ENCODE data around the gene RNF114. TPM values are rescaled to one million over a fixed set of nuclear protein-coding genes. Genes with fewer than 3 reads are reported as not detected.

Gene RNF114
- total and polyA plus RNA-seq, 7 donors = 59.5 to 151 (median 121) TPM

GRCh38 chr20:49985157-49985556 is 49.0 kb downstream of the RNF114 start:
- WGBS, 2 donors = 72 to 73% methylated on average over 6 of the region's 6 CpGs
- peak overlapping the region in 3 of 4 donors; percentile 48 to 56 (median 51) for H3K4me3 ChIP-seq
- TF ChIP-seq POLR2A (IDR thresholded peaks at IDR 0.05) = no peak
- TF ChIP-seq CTCF (IDR thresholded peaks at IDR 0.05) = no peak
- TF ChIP-seq EP300 (IDR thresholded peaks at IDR 0.05) = no peak
- TF ChIP-seq POLR2AphosphoS5 (IDR thresholded peaks at IDR 0.05) = no peak
- no peaks in the 10 kb centered on the region for H3K27me3 ChIP-seq
- no peak for DNase-seq
- no peaks in the 10 kb centered on the region for H3K9me3 ChIP-seq
- H3K36me3 ChIP-seq = no peaks in the 10 kb centered on the region
- H3K27ac ChIP-seq = peak overlapping the region in 3 of 4 donors; percentile 30 to 78 (median 71)
- intact Hi-C loops (cut with DNase I) = no loop called here
- peaks cover 0 to 78% (median 73%) of the 10 kb centered on the region in 4 donors for H3K4me1 ChIP-seq

- intact Hi-C loops (cut with DNase I) = no loop called here
- WGBS, 2 donors = 85% methylated on average over 13 of the region's 13 CpGs
- DNase-seq = no peak
- Histone ChIP-seq H3K36me3 (no peaks in the 10 kb centered on the region), H3K4me3 (peak overlapping the region in 3 of 4 donors; percentile 48 to 56 (median 51)), H3K4me1 (peaks cover 0 to 83% (median 78%) of the 10 kb centered on the region in 4 donors), H3K27me3 (no peaks in the 10 kb centered on the region), H3K27ac (peak overlapping the region in 3 of 4 donors; percentile 30 to 71 (median 47)), H3K9me3 (no peaks in the 10 kb centered on the region)
- TF ChIP-seq POLR2AphosphoS5 (IDR thresholded peaks at IDR 0.05) = no peak
Observed at GRCh38 chr20:49985617-49986016, 49.4 kb downstream of the RNF114 start.

GRCh38 chr20:49986049-49986448 is 49.9 kb downstream of the RNF114 start:
- intact Hi-C loops (cut with DNase I) = no loop called here
- H3K9me3 ChIP-seq = no peaks in the 10 kb centered on the region
- H3K27ac ChIP-seq = peak overlapping the region in 2 of 4 donors; percentile 30 to 79
- 87% methylated on average over 4 of the region's 4 CpGs for WGBS, 2 donors
- H3K4me1 ChIP-seq = peaks cover 0 to 87% (median 80%) of the 10 kb centered on the region in 4 donors
- no peak for DNase-seq
- TF ChIP-seq CTCF (IDR thresholded peaks at IDR 0.05) = no peak
- TF ChIP-seq POLR2AphosphoS5 (IDR thresholded peaks at IDR 0.05) = no peak
- TF ChIP-seq POLR2A (IDR thresholded peaks at IDR 0.05) = no peak
- TF ChIP-seq EP300 (IDR thresholded peaks at IDR 0.05) = no peak
- no peaks in the 10 kb centered on the region for H3K36me3 ChIP-seq
- H3K27me3 ChIP-seq = no peaks in the 10 kb centered on the region
- peak overlapping the region in 1 of 4 donors; percentile 56 for H3K4me3 ChIP-seq

- no peaks in the 10 kb centered on the region for H3K9me3 ChIP-seq
- no peak for DNase-seq
- no peaks in the 10 kb centered on the region for H3K36me3 ChIP-seq
- intact Hi-C loops (cut with DNase I) = no loop called here
- peaks cover 0 to 86% (median 77%) of the 10 kb centered on the region in 4 donors for H3K4me1 ChIP-seq
- TF ChIP-seq CTCF (IDR thresholded peaks at IDR 0.05) (no peak), EP300 (IDR thresholded peaks at IDR 0.05) (no peak), POLR2A (IDR thresholded peaks at IDR 0.05) (no peak), POLR2AphosphoS5 (IDR thresholded peaks at IDR 0.05) (no peak)
- 85 to 90% methylated on average over 15 of the region's 15 CpGs for WGBS, 2 donors
- H3K27ac ChIP-seq = peak overlapping the region; percentile 69 to 79 (median 71)
- no peak overlapping the region for H3K4me3 ChIP-seq
- H3K27me3 ChIP-seq = no peaks in the 10 kb centered on the region
Observed at GRCh38 chr20:49987015-49987867, 51.0 kb downstream of the RNF114 start.

GRCh38 chr20:49987868-49988690 is 51.9 kb downstream of the RNF114 start:
- TF ChIP-seq POLR2AphosphoS5 (IDR thresholded peaks at IDR 0.05) (no peak), EP300 (IDR thresholded peaks at IDR 0.05) (no peak), CTCF (IDR thresholded peaks at IDR 0.05) (no peak), POLR2A (IDR thresholded peaks at IDR 0.05) (no peak)
- intact Hi-C loops (cut with DNase I) = no loop called here
- Histone ChIP-seq H3K27ac (peak overlapping the region; percentile 69 to 79 (median 71)), H3K9me3 (no peaks in the 10 kb centered on the region), H3K36me3 (no peaks in the 10 kb centered on the region), H3K4me1 (peaks cover 0 to 79% (median 69%) of the 10 kb centered on the region in 4 donors), H3K4me3 (no peak overlapping the region), H3K27me3 (no peaks in the 10 kb centered on the region)
- DNase-seq = no peak
- WGBS, 2 donors = 83 to 85% methylated on average over 18 of the region's 18 CpGs
